ENCODE measurements around the gene TBC1D32.

The TBC1D32 gene

GRCh38 chr6:121157906-121158305 is 176.4 kb downstream of the TBC1D32 start:
- H3K27ac ChIP-seq (replicated peaks), result no peak overlapping the region
- DNase-seq (ENCODE audit: low read depth in 1 of 2, low spot score in 1 of 2), result no peak
- no peak overlapping the region for H3K4me3 ChIP-seq (replicated peaks; ENCODE audit: insufficient read depth, low read length)
- H3K27me3 ChIP-seq (ENCODE audit: insufficient read depth, poor library complexity, severe bottlenecking), result no peaks in the 10 kb centered on the region
- TF ChIP-seq SPI1 (IDR thresholded peaks at IDR 0.05; ENCODE audit: borderline replicate concordance, low read depth) (no peak), GABPA (IDR thresholded peaks at IDR 0.05; ENCODE audit: low read depth) (no peak), REST (IDR thresholded peaks at IDR 0.05; ENCODE audit: insufficient replicate concordance, low read depth) (no peak), POLR2AphosphoS5 (IDR thresholded peaks at IDR 0.05; ENCODE audit: low read depth) (no peak), CTCF (IDR thresholded peaks at IDR 0.05; ENCODE audit: insufficient read depth, low read length) (no peak)

- no peak for TF ChIP-seq POLR2AphosphoS5 (IDR thresholded peaks at IDR 0.05; ENCODE audit: low read depth)
- no peak for TF ChIP-seq CTCF (IDR thresholded peaks at IDR 0.05; ENCODE audit: insufficient read depth, low read length)
- TF ChIP-seq SPI1 (IDR thresholded peaks at IDR 0.05; ENCODE audit: borderline replicate concordance, low read depth), result no peak
- no peak for TF ChIP-seq GABPA (IDR thresholded peaks at IDR 0.05; ENCODE audit: low read depth)
- no peak for TF ChIP-seq REST (IDR thresholded peaks at IDR 0.05; ENCODE audit: insufficient replicate concordance, low read depth)
- DNase-seq (ENCODE audit: low read depth in 1 of 2, low spot score in 1 of 2), result no peak
- H3K4me3 ChIP-seq (replicated peaks; ENCODE audit: insufficient read depth, low read length), result no peak overlapping the region
- H3K27ac ChIP-seq (replicated peaks), result no peak overlapping the region
- H3K27me3 ChIP-seq (ENCODE audit: insufficient read depth, poor library complexity, severe bottlenecking), result no peaks in the 10 kb centered on the region
These were observed 190.8 kb downstream of the TBC1D32 start for GRCh38 chr6:121143476-121143875.

- DNase-seq (ENCODE audit: low read depth in 1 of 2, low spot score in 1 of 2), result no peak
- H3K4me3 ChIP-seq (replicated peaks; ENCODE audit: insufficient read depth, low read length), result no peak overlapping the region
- TF ChIP-seq REST (IDR thresholded peaks at IDR 0.05; ENCODE audit: insufficient replicate concordance, low read depth), result no peak
- no peak for TF ChIP-seq SPI1 (IDR thresholded peaks at IDR 0.05; ENCODE audit: borderline replicate concordance, low read depth)
- TF ChIP-seq GABPA (IDR thresholded peaks at IDR 0.05; ENCODE audit: low read depth), result no peak
- no peak for TF ChIP-seq CTCF (IDR thresholded peaks at IDR 0.05; ENCODE audit: insufficient read depth, low read length)
- TF ChIP-seq POLR2AphosphoS5 (IDR thresholded peaks at IDR 0.05; ENCODE audit: low read depth), result no peak
- no peak overlapping the region for H3K27ac ChIP-seq (replicated peaks)
- H3K27me3 ChIP-seq (ENCODE audit: insufficient read depth, poor library complexity, severe bottlenecking), result no peaks in the 10 kb centered on the region
These were observed 192.2 kb downstream of the TBC1D32 start for GRCh38 chr6:121142093-121142492.
